Erythroblast (primary cell): ENCODE measurements around the gene PAX8.

Source experiments
- GATA1 ChIP-seq: IDR thresholded peaks from 2 replicates; pipeline ENCODE4 v1.6.1; 2011; ENCODE audit warnings: low read depth, mild to moderate bottlenecking, control low read depth, low read length, moderate library complexity
- POLR2A ChIP-seq: IDR thresholded peaks from 2 replicates; pipeline ENCODE4 v1.6.1; 2011; ENCODE audit warnings: mild to moderate bottlenecking, low read length

DNA sequence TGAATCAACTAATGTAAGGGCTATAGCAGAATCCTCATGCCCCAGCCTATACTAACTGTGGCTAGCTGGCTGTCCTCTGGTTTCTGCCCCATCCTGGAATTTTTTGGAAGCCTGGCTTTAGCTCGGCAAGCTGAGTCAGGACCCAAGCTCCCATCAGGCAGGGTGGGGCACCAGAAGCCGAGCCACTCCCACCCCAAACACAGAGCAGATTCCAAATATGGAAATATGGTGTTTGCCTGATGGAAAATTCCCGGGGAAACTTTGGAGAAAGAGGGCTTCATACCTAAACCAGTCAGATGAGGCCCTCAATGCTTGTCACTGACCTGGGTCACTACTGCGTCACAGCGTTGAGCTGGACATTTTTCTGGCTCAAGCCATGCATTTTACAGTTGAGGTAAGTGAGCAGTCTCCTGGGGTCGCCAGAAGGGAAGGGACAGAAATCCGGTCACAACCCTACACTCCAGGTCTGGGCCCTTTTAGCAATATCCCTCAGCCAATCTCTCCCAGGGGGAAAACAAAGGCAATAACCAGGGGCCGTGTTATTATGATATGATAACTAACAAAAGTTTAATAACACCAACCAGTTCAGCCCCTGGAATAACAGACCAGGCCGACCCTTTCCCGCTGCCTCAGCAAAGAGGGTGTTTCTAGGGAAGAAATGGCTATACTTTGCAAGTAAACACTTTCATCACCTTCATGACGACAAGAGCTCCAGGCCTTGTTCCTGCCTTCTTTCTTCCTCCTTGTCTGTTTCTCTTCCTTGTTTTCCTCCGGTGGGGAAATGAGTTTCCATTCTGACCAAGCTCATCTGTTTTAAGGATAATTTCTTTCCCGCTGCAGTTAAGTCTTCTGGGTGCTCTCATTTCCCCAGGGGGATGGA, 67.3 kb downstream of the PAX8 start:
- TF ChIP-seq POLR2A (no peak), GATA1 (no peak)
